ENCODE results near the gene GFI1B. TPM values are rescaled to one million over a fixed set of nuclear protein-coding genes. Genes with fewer than 3 reads are reported as not detected.
A peak's percentile ranks its signal among the peaks of the same experiment; 100 is the strongest.

Gene GFI1B
- total RNA-seq, 1 donor from 2014 or later, result not detected

DNA sequence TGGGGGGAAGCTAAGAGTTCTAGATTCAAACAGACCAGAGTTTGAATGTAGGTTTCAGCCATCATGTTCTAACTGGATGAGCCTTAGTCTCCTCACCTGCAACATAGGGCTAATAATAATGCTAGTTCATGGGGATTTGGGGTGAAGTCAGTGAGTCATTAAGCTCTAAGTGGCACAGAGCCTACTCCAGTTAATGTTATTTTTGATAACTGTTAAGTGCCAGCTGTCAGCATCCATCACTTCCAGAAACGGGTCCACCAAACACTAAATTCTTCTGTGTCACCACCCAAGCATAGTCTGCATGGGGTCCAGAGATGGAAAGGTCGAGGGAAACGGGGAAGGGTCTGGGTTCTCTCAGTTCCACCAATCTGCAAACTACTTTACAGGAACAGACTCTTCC, 32.3 kb upstream of the GFI1B start:
- Mint-ChIP-seq H3K4me3 (peak overlapping the region; percentile 95), H3K9me3 (no peaks in the 10 kb centered on the region), H3K27ac (ENCODE audit: unreplicated experiment) (no peak overlapping the region), H3K36me3 (ENCODE audit: low read depth) (no peaks in the 10 kb centered on the region), H3K4me1 (peaks cover 29% of the 10 kb centered on the region), H3K27me3 (ENCODE audit: low read depth) (no peaks in the 10 kb centered on the region)
- TF ChIP-seq, protein P1, sequence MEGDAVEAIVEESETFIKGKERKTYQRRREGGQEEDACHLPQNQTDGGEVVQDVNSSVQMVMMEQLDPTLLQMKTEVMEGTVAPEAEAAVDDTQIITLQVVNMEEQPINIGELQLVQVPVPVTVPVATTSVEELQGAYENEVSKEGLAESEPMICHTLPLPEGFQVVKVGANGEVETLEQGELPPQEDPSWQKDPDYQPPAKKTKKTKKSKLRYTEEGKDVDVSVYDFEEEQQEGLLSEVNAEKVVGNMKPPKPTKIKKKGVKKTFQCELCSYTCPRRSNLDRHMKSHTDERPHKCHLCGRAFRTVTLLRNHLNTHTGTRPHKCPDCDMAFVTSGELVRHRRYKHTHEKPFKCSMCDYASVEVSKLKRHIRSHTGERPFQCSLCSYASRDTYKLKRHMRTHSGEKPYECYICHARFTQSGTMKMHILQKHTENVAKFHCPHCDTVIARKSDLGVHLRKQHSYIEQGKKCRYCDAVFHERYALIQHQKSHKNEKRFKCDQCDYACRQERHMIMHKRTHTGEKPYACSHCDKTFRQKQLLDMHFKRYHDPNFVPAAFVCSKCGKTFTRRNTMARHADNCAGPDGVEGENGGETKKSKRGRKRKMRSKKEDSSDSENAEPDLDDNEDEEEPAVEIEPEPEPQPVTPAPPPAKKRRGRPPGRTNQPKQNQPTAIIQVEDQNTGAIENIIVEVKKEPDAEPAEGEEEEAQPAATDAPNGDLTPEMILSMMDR (conservative IDR thresholded peaks at IDR 0.05), result no peak
- no peak for DNase-seq (ENCODE audit: low read depth, low spot score)

DNA sequence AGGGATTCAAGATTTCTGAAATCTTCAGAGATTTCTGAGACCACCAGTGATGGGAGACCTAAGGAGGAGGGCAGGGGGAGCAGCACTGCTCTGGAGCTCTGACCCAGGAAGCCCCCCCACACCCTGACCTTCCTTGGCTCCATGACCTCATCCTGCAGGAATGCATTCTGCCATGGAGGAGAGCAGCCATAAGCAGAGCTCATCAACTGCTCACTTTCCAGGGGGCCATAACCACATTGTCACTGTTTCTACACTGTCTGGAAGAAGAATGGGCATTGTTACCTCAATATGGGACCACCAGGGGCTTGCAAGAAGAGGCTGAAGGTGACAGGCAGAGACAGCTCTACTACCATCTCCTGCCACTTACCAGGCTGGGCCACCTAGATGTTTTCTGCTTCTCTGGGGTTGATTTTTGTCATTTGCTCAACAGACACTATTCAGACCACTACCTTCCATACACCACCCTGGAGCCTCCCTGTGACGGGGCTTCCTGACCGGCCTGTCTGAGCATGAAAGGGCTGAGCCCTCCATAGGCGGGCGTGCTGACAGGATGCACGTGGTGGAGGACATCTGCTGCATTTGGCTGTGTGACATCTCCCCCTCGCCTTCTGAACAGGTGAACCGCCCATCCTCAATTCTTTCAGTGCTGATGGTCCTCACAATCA, 31.7 kb upstream of the GFI1B start:
- Mint-ChIP-seq H3K4me3 (peak overlapping the region; percentile 95), H3K9me3 (no peaks in the 10 kb centered on the region), H3K27ac (ENCODE audit: unreplicated experiment) (no peak overlapping the region), H3K27me3 (ENCODE audit: low read depth) (no peaks in the 10 kb centered on the region), H3K4me1 (peaks cover 29% of the 10 kb centered on the region), H3K36me3 (ENCODE audit: low read depth) (no peaks in the 10 kb centered on the region)
- TF ChIP-seq, protein P1 (conservative IDR thresholded peaks at IDR 0.05), result no peak
- no peak for DNase-seq (ENCODE audit: low read depth, low spot score)

DNA sequence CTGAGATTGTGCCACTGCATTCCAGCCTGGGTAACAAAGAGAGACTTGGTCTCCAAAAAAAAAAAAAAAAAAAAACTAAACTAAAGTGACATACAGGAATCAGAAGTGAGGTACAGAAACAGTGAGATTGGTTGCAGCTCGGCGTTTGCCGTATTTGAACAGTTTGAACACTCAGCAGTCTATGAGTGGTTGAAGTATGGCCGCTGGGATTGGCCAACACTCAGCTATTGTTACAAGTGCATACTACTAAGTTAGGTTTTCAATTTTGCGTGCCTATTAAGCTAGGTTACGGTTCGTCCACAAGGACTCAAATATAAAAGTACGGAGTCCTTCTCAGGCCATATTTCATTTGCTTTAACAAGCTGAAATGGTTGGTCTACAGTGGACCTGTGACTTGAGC, 30.7 kb upstream of the GFI1B start:
- Mint-ChIP-seq H3K9me3 (no peaks in the 10 kb centered on the region), H3K36me3 (ENCODE audit: low read depth) (no peaks in the 10 kb centered on the region), H3K27me3 (ENCODE audit: low read depth) (no peaks in the 10 kb centered on the region), H3K27ac (ENCODE audit: unreplicated experiment) (no peak overlapping the region), H3K4me3 (no peak overlapping the region), H3K4me1 (peaks cover 23% of the 10 kb centered on the region)
- DNase-seq (ENCODE audit: low read depth, low spot score), result no peak
- TF ChIP-seq, protein P1 (conservative IDR thresholded peaks at IDR 0.05), result no peak

DNA sequence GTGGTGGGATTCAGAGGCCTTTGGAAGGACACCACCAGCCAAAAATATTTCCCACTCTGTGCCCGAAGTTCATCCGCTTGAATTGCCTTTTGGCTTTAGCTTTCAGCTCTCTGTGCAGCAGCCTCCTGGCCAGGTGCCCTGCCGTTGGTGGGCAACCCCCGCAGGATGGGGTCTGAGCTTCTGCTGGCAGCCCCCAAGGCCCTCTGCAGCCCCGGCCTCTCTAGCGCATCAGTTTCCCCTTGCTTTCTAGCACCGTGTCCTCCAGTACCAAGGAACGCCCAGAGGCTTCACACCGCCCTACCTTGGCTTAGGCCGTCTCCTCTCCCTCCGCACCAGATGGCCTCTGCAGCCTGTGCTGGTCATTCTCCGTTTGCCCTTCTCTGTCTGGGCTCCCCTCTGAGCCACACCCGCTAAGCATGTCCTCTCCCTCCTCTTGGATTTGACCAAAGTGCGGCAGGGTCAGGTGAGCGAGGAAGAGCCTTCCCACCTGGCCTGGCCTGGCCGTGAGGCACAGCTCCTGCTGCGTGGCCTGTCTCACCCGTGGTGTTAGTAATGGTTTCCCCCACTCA, 29.9 kb upstream of the GFI1B start:
- no peak overlapping the region for H3K27ac Mint-ChIP-seq (ENCODE audit: unreplicated experiment)
- H3K9me3 Mint-ChIP-seq, result no peaks in the 10 kb centered on the region
- DNase-seq (ENCODE audit: low read depth, low spot score), result no peak
- H3K36me3 Mint-ChIP-seq (ENCODE audit: low read depth), result no peaks in the 10 kb centered on the region
- peaks cover 15% of the 10 kb centered on the region for H3K4me1 Mint-ChIP-seq
- TF ChIP-seq, protein P1 (conservative IDR thresholded peaks at IDR 0.05), result no peak
- H3K27me3 Mint-ChIP-seq (ENCODE audit: low read depth), result no peaks in the 10 kb centered on the region
- no peak overlapping the region for H3K4me3 Mint-ChIP-seq

DNA sequence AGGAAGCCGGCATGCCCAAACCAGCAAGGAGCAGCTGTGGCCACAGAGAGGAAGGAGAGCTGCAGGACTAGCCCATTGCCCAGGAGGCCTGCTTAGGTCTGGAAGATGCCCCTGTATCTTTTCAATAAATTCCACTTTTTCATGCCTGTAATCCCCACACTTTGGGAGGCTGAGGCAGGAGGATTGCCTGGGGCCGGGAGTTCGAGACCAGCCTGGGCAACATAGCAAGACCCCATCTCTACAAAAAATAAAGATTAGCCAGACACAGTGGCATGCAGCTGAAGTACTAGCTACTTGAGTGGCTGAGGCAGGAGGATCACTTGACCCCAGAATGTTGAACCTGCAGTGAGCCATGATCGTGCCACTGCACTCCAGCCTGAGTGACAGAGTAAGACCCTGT, 28.8 kb upstream of the GFI1B start:
- H3K27me3 Mint-ChIP-seq (ENCODE audit: low read depth), result no peaks in the 10 kb centered on the region
- TF ChIP-seq, protein P1 (conservative IDR thresholded peaks at IDR 0.05), result no peak
- H3K4me3 Mint-ChIP-seq, result peak overlapping the region; percentile 5
- no peaks in the 10 kb centered on the region for H3K36me3 Mint-ChIP-seq (ENCODE audit: low read depth)
- H3K4me1 Mint-ChIP-seq, result peaks cover 10% of the 10 kb centered on the region
- no peak for DNase-seq (ENCODE audit: low read depth, low spot score)
- H3K9me3 Mint-ChIP-seq, result no peaks in the 10 kb centered on the region
- no peak overlapping the region for H3K27ac Mint-ChIP-seq (ENCODE audit: unreplicated experiment)
